Liver (tissue), 9 donors: ENCODE data around the gene PTPRN. TPM values are rescaled to one million over a fixed set of nuclear protein-coding genes. Genes with fewer than 3 reads are reported as not detected.

Experiments
- DNase-seq: peaks from one replicate; pipeline ENCODE4 v3.0.0-alpha.2; 2017; ENCODE audit warnings: low spot score
- H3K27ac ChIP-seq, 2 donors: one replicate each; pipeline ENCODE4 v1.7.0; 2013; ENCODE audit warnings: inconsistent platforms in 2 of 2, low read length in 2 of 2, control low read depth in 1 of 2, low read depth in 1 of 2, mild to moderate bottlenecking in 1 of 2
- H3K27me3 ChIP-seq, 4 donors: one replicate each; pipeline versions ENCODE4 v1.6.1 to v1.7.0; 2013; ENCODE audit warnings: low read length in 3 of 4, inconsistent platforms in 1 of 4, mild to moderate bottlenecking in 1 of 4, moderate library complexity in 1 of 4; ENCODE audit not compliant: control insufficient read depth in 4 of 4, insufficient read depth in 4 of 4
- H3K36me3 ChIP-seq, 4 donors: one replicate each; pipeline versions ENCODE4 v1.6.1 to v1.7.0; 2013; ENCODE audit warnings: low read length in 3 of 4, mild to moderate bottlenecking in 3 of 4, low read depth in 1 of 4, moderate library complexity in 1 of 4; ENCODE audit not compliant: control insufficient read depth in 4 of 4, insufficient read depth in 3 of 4
- H3K4me1 ChIP-seq, 4 donors: one replicate each; pipeline versions ENCODE4 v1.6.1 to v1.7.0; 2013; ENCODE audit warnings: low read length in 3 of 4, mild to moderate bottlenecking in 3 of 4, moderate library complexity in 1 of 4; ENCODE audit not compliant: control insufficient read depth in 4 of 4, insufficient read depth in 4 of 4
- H3K4me3 ChIP-seq, 3 donors: one replicate each; pipeline versions ENCODE4 v1.6.1 to v1.7.0; 2013; ENCODE audit warnings: low read length in 3 of 3, control low read depth in 1 of 3, low read depth in 1 of 3, mild to moderate bottlenecking in 1 of 3
- H3K9ac ChIP-seq, 2 donors: one replicate each; pipeline ENCODE4 v1.7.0; 2013; ENCODE audit warnings: low read length in 2 of 2, mild to moderate bottlenecking in 2 of 2, moderate library complexity in 2 of 2, control low read depth in 1 of 2, low read depth in 1 of 2
- H3K9me3 ChIP-seq, 4 donors: one replicate each; pipeline versions ENCODE4 v1.6.1 to v1.7.0; 2013; ENCODE audit warnings: low read length in 3 of 4; ENCODE audit not compliant: control insufficient read depth in 4 of 4
- ATF3 ChIP-seq: IDR thresholded peaks from 2 replicates; pipeline ENCODE4 v1.6.1; 2016; ENCODE audit warnings: antibody characterized with exemption
- CTCF ChIP-seq: fragments of 150-350 bp; IDR thresholded peaks from 2 replicates; pipeline ENCODE4 v1.5.1; 2017; ENCODE audit warnings: improper control_type of control experiment, low read depth, low read length; ENCODE audit not compliant: missing input control
- EGR1 ChIP-seq, 2 donors: IDR thresholded peaks; 2 replicates each; pipeline ENCODE4 v1.6.1; 2016 to 2018; ENCODE audit warnings: antibody characterized with exemption in 2 of 2, low read depth in 2 of 2
- FOXA1 ChIP-seq: IDR thresholded peaks from 2 replicates; pipeline ENCODE4 v1.6.1; 2016; ENCODE audit warnings: antibody characterized with exemption
- FOXA2 ChIP-seq: IDR thresholded peaks from 2 replicates; pipeline ENCODE4 v1.6.1; 2016; ENCODE audit warnings: antibody characterized with exemption
- HNF4A ChIP-seq, 2 donors: conservative IDR thresholded peaks; 2 replicates each; pipeline ENCODE4 v1.6.1; 2016; ENCODE audit warnings: antibody characterized with exemption in 2 of 2, mild to moderate bottlenecking in 2 of 2
- HNF4G ChIP-seq: IDR thresholded peaks from 2 replicates; pipeline ENCODE4 v1.6.1; 2016; ENCODE audit warnings: antibody characterized with exemption
- JUND ChIP-seq, 2 donors: IDR thresholded peaks; 2 replicates each; pipeline ENCODE4 v1.6.1; 2016; ENCODE audit warnings: antibody characterized with exemption in 2 of 2
- MAX ChIP-seq: IDR thresholded peaks from 2 replicates; pipeline ENCODE4 v1.6.1; 2016; ENCODE audit warnings: antibody characterized with exemption
- NR2F2 ChIP-seq: IDR thresholded peaks from 2 replicates; pipeline ENCODE4 v1.6.1; 2016; ENCODE audit warnings: antibody characterized with exemption
- RAD21 ChIP-seq, 2 donors: IDR thresholded peaks; 2 replicates each; pipeline ENCODE4 v1.6.1; 2016; ENCODE audit warnings: antibody characterized with exemption in 2 of 2, mild to moderate bottlenecking in 2 of 2
- REST ChIP-seq: IDR thresholded peaks from 2 replicates; pipeline ENCODE4 v1.6.1; 2016; ENCODE audit warnings: antibody characterized with exemption, mild to moderate bottlenecking
- RXRA ChIP-seq, 2 donors: IDR thresholded peaks; 2 replicates each; pipeline ENCODE4 v1.6.1; 2017 to 2018; ENCODE audit warnings: antibody characterized with exemption in 2 of 2, mild to moderate bottlenecking in 1 of 2
- SP1 ChIP-seq: IDR thresholded peaks from 2 replicates; pipeline ENCODE4 v1.6.1; 2018; ENCODE audit warnings: antibody characterized with exemption, mild to moderate bottlenecking
- TAF1 ChIP-seq: conservative IDR thresholded peaks from 2 replicates; pipeline ENCODE4 v1.6.1; 2016; ENCODE audit warnings: antibody characterized with exemption, mild to moderate bottlenecking
- YY1 ChIP-seq: IDR thresholded peaks from 2 replicates; pipeline ENCODE4 v1.6.1; 2016; ENCODE audit warnings: antibody characterized with exemption, mild to moderate bottlenecking
- ZBTB33 ChIP-seq: IDR thresholded peaks from 2 replicates; pipeline ENCODE4 v1.6.1; 2016; ENCODE audit warnings: antibody characterized with exemption
- WGBS: extraction: QIAGEN DNeasy Blood & Tissue Kit; methylation state at CpG from one replicate; pipeline ENCODE4 v1.1.7; 2013; 5-methylcytosine and 5-hydroxymethylcytosine counted together
- polyA plus RNA-seq, 2 donors: library from polyadenylated mRNA; stranded (reverse) in 1 of 2; unstranded in 1 of 2; fragments of 200-250 nt in 1 of 2; fragments of >200 nt in 1 of 2; fragmentation: Nextera tagmentation in 1 of 2; extraction: Ambion mirVana in 1 of 2; gene quantifications; one replicate each; pipeline versions ENCODE4 v1.2.1 to v1.2.3, GENCODE V29; 2013 to 2015
- total RNA-seq, 2 donors: library from RNA; depleted of rRNA; stranded (reverse); fragments of >200 nt; gene quantifications; one replicate each; pipeline ENCODE4 v1.2.3, GENCODE V29; 2014
- donor health status: healthy.
- donor health status: healthy.
- donor health status: healthy.
- donor health status: healthy.
- donor health status: healthy.

PTPRN gene
- total and polyA plus RNA-seq, 4 donors, result 2.2 TPM; not detected in 3

- Histone ChIP-seq H3K9me3 (no peaks in the 10 kb centered on the region), H3K36me3 (no peaks in the 10 kb centered on the region), H3K4me3 (no peak overlapping the region), H3K27ac (no peak overlapping the region), H3K27me3 (no peaks in the 10 kb centered on the region), H3K9ac (no peak overlapping the region), H3K4me1 (peaks cover 6 to 16% (median 12%) of the 10 kb centered on the region in 4 donors)
- WGBS, result 91% methylated on average over 2 of the region's 2 CpGs
- no peak for TF ChIP-seq ZBTB33
- TF ChIP-seq EGR1 (IDR thresholded peaks at IDR 0.05; ENCODE audit: low read depth in 2 of 2), result no peak
- no peak for TF ChIP-seq SP1
- TF ChIP-seq FOXA2, result no peak
- TF ChIP-seq RXRA (IDR thresholded peaks at IDR 0.05), result no peak
- no peak for TF ChIP-seq RAD21 (IDR thresholded peaks at IDR 0.05)
- TF ChIP-seq REST, result no peak
- TF ChIP-seq TAF1, result no peak
- TF ChIP-seq FOXA1, result no peak
- no peak for TF ChIP-seq JUND (IDR thresholded peaks at IDR 0.05)
- TF ChIP-seq YY1, result no peak
- no peak for TF ChIP-seq NR2F2
- no peak for TF ChIP-seq CTCF
- no peak for DNase-seq
Observed at GRCh38 chr2:219268294-219268693, 40.9 kb downstream of the PTPRN start.

- Histone ChIP-seq H3K4me3 (no peak overlapping the region), H3K4me1 (peaks cover 6 to 16% (median 12%) of the 10 kb centered on the region in 4 donors), H3K9me3 (no peaks in the 10 kb centered on the region), H3K27ac (no peak overlapping the region), H3K27me3 (no peaks in the 10 kb centered on the region), H3K36me3 (no peaks in the 10 kb centered on the region), H3K9ac (no peak overlapping the region)
- no peak for DNase-seq
- WGBS, result 94% methylated on average over 1 of the region's 1 CpG
- TF ChIP-seq FOXA2, result no peak
- TF ChIP-seq FOXA1, result no peak
- TF ChIP-seq MAX, result no peak
- no peak for TF ChIP-seq CTCF
- TF ChIP-seq YY1, result no peak
- TF ChIP-seq ATF3, result no peak
- TF ChIP-seq RAD21 (IDR thresholded peaks at IDR 0.05), result no peak
- no peak for TF ChIP-seq HNF4A (conservative IDR thresholded peaks at IDR 0.05)
- TF ChIP-seq SP1, result no peak
- TF ChIP-seq NR2F2, result no peak
- TF ChIP-seq TAF1, result no peak
- no peak for TF ChIP-seq REST
- no peak for TF ChIP-seq HNF4G
- TF ChIP-seq JUND (IDR thresholded peaks at IDR 0.05), result no peak
- TF ChIP-seq EGR1 (IDR thresholded peaks at IDR 0.05; ENCODE audit: low read depth in 2 of 2), result no peak
Observed at GRCh38 chr2:219266886-219267285, 42.3 kb downstream of the PTPRN start.
